NCI-H2227 (cell line): ENCODE results near the gene TRIM24.
"Not testable (repeated sequence)": the region's sequence is repeated elsewhere in the genome, so short reads cannot be mapped to it uniquely, and the experiment has no call there.

Experiments used
- DNase-seq: peaks from one replicate; lab custom pipeline; 2025; ENCODE audit not compliant: unreplicated experiment; lab: John Stamatoyannopoulos, UW

The TRIM24 gene

DNA sequence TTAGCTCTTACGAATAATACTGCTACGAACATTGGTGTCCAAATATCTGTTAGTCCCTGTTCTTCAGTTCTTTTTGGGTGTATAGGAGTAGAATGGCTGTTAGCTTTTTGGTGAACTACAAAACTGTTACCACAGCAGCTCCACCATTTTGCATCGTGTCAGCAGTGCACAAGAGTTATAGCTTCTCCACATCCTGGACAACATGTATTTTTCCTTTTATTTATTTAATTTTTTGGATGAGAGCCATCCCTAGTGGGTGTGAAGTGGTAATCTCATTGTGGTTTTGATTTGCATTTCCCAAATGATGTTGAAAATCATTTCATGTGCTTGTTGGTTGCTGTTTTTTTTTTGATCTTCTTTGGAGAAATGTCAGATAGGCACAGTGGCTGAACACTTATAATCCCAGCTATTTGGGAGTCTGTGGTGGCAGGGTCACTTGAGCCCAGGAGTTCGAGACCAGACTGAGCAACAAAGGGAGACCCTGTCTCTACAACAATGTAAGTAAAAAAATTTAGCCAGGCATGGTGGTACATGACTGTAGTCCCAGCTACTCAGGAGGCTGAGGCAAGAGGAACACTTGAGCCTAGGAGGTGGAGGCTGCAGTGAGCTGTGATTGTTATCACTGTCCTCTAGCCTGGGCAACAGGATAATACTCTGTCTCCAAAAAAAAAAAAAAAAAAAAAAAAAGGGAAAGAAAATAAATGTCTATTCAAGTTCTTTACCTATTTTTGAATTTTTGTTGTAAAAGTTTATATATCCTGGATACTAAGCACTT is 31.7 kb downstream of the TRIM24 start:
- DNase-seq, result no peak

DNA sequence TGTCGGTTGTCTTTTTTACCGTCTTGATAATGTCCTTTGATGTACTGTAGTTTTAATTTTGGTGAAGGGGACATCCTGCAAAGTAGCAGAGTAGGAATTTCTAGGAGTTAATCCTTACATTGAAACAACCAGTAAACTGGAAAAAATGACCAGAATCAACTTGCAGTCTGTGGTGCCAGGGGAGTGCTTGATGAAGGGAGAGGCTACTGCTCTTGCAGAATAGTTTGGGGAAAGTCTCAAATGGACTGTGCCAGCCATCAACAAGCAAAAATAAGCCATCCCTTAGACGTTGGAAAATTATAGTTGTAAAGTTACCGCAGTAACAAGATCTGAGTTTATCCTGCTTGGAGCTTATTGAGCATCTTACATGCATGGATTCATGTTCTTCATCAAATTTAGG is 32.4 kb downstream of the TRIM24 start:
- DNase-seq, result no peak

DNA sequence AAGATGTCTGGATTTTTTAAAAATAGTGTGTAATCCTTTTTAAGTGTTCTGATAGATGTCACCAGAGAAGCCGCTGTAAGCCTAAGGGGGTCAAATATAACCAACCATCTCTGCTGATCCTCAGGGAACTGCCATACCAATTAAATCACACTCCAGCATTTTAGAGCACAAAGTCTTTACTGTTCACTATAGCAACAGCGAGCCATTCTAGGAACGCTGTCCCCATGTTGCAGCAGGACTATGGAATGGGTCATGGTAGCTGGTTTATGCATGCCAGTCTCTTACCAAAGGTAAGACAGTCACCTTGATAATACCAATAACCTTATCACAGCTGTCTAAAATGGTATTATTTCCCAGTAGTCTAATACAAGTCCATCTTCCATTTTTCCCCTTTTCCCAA is 33.5 kb downstream of the TRIM24 start:
- DNase-seq, result no peak

- no peak for DNase-seq
Measured at GRCh38 chr7:138495485-138495884, 35.4 kb downstream of the TRIM24 start.

DNA sequence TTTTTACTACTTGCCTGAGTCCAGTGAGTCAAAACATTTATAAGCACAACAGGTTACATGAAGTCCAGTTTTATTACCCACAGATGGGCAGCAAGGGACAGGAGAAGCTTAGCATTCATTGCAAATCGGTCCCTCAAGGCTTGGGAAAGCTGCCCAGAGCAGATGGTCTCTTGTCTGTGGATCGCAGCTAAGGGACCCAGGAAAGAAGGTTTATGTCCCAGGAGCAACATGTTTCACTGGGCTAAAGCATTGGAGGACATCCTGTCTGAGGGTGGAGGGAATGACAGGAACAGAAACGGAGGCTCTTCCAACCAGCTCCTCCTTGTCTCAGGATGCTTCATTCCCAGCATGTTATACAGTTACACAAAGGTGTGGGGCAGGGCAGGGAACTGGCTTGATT is 39.3 kb downstream of the TRIM24 start:
- no peak for DNase-seq

DNA sequence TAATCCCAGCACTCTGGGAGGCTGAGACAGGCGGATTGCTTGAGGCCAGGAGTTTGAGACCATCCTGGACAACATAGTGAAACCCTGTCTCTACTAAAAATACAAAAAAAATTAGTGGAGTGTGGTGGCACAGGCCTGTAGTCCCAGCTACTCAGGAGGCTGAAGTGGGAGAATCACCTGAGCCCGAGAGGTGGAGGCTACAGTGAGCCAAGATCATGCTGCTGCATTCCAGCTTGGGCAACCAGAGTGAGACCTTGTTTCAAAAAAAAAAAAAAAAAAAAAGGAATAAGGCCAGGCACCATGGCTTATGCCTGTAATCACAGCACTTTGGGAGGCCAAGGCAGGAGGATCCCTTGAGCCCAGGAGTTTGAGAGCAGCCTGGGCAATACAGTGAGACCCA is 40.2 kb downstream of the TRIM24 start:
- not testable (repeated sequence) for DNase-seq

GRCh38 chr7:138500892-138501291 is 40.8 kb downstream of the TRIM24 start:
- no peak for DNase-seq

- DNase-seq, result no peak
Measured at GRCh38 chr7:138502023-138502767, 42.1 kb downstream of the TRIM24 start.

DNA sequence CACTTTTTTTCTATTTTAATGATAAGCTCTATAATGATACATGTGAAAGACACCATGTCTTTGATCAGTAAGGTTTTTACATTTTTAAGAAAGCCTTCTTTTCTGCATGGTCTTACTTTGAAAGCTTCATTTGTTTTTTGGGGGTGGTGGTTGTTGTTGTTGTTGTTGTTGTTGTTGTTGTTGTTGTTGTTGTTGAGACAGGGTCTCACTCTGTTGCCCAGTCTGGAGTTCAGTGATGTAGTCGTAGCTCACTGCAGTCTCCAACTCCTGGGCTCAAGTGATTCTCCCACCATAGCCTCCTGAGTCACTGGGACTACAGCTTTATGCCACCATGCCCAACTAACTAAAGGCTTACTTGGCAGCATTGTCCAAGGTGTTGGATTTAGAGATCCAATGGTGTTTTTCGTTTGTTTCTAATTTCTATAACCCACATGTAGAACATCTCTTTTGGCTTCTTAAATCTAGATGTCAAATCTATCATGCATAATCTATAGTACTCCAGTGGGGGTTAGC is 45.4 kb downstream of the TRIM24 start:
- no peak for DNase-seq

- no peak for DNase-seq
Measured at GRCh38 chr7:138506764-138507163, 46.7 kb downstream of the TRIM24 start.

- no peak for DNase-seq
Measured at GRCh38 chr7:138510003-138510402, 49.9 kb downstream of the TRIM24 start.

GRCh38 chr7:138512092-138512858 is 52.2 kb downstream of the TRIM24 start:
- no peak for DNase-seq

- DNase-seq, result no peak
Measured at GRCh38 chr7:138512885-138513284, 52.8 kb downstream of the TRIM24 start.

GRCh38 chr7:138513344-138513871 is 53.3 kb downstream of the TRIM24 start:
- no peak for DNase-seq

DNA sequence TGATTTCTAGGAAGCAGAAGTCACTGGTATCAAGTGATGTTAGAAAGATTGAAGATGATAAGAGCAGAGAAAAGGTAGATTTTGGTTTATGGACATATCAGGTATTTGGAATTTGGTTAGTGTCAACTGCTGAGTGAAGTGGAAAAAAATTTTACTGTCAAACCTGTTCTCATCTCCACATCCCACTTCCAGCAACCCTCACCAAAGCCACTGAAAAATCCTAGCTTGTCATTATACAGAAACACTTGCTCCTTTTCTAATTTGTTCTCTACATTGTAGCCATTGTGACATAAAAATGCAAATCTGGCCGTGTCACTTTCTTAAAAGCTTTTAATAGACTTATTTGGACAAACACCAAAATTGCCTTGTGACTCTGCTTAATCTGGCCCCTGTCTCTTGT is 54.0 kb downstream of the TRIM24 start:
- no peak for DNase-seq

DNA sequence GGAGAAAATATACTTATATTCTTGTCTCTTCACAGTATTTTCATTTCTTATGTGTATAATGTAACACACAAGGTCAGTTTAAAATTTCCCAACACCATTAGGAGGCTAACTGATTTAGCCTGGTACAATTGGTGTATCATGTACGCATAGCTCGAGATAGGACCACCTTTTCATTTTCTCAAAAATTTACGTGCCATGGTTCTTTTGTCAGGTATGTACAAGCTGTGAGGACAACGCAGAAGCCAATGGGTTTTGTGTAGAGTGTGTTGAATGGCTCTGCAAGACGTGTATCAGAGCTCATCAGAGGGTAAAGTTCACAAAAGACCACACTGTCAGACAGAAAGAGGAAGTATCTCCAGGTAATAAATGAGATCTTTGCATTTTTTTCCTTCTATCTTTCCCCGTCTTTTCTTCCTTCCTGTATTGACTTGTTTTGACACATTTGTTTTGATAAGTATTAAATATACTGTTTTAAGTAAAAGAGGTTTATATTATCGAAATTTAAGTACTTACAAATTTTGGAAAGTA is 55.0 kb downstream of the TRIM24 start:
- no peak for DNase-seq

DNA sequence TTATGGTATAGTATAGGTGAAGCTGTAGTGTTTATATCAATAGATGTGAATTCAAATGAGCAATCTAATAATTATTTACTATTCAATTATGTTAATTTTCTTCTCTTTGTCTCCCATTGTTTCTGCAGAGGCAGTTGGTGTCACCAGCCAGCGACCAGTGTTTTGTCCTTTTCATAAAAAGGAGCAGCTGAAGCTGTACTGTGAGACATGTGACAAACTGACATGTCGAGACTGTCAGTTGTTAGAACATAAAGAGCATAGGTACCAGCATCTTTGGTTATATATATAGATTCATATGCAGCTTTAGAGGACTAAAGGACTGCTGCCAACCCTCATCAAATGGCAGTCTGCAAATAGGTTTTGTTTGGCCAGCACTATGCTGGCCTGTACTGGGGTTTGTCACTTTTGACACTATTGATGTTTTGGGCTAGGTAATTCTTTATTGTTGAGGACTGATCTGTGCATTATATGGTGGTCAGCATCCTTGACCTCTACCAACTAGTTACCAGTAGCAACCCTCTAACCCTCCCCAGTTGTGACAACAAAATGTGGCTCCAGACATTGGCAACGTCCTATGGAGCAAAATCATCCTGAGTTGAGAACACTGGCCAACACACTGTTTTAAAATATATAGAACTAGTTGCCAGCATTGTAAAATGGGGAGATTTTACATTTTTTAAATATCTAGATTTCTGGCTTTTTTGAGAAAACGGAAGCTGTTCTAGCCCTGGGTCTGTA is 59.2 kb downstream of the TRIM24 start:
- no peak for DNase-seq

DNA sequence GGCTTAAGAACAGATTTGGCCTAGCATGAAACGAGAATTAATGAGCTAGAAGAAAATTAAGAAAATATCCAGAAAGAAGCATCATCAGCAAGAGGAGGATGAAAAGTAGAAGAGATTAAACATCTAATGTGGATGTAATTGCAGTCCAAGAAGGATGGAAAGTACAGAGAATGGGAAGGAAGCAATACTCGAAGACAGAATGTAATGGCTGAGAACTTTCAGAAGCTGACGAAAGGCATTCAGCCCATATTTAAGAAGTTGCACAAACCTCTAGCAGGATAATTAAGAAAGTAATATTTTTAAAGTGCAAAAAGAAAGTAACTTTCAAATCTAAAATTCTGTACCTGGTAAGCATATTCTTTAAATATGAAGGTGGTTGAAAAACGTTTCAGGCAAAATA is 60.7 kb downstream of the TRIM24 start:
- no peak for DNase-seq

- no peak for DNase-seq
Measured at GRCh38 chr7:138521837-138522461, 61.9 kb downstream of the TRIM24 start.

DNA sequence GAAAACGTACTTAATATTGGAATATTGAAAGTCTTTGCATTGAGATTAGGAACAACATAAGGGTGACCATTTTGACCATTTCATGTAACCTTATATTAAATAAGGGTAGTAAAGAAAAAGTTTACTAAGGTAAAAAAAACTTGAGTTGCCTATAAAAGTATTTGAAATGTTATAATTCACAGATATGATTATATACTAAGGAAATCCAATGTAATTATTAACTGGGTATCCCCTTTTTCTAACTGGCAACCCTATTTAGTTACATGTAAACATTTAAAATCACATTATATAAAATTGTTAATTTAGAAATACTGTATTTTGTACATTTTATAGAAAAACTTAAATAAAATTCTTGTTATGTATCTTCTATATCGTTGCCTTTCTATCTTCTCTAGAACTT is 64.2 kb downstream of the TRIM24 start:
- no peak for DNase-seq
